HG03439 (cell line): ENCODE results near the gene LRRC46.

Source experiments
- ATAC-seq: cut with Tn5 transposase; IDR thresholded peaks from one replicate; pipeline ENCODE4 v1.9.1; 2021; ENCODE audit warnings: mild to moderate bottlenecking, moderate library complexity; ENCODE audit not compliant: unreplicated experiment

The LRRC46 gene

GRCh38 chr17:47831003-47831933 lies at the start of gene LRRC46, which contains the start of gene MRPL10:
TSS of gene LRRC46 (plus strand) at chr17:47831670. CDS start at chr17:47831990, 320 bp downstream.
TSS of gene MRPL10 (minus strand) at chr17:47831541. CDS start at chr17:47831511, 30 bp downstream.
- ATAC-seq: peak; percentile 70

- no peak for ATAC-seq
These were observed 45.8 kb upstream of the LRRC46 start for GRCh38 chr17:47785538-47786123.

- no peak for ATAC-seq
These were observed 41.6 kb upstream of the LRRC46 start for GRCh38 chr17:47789611-47790561.

GRCh38 chr17:47791025-47791424 lies 40.4 kb upstream of the LRRC46 start:
- no peak for ATAC-seq

GRCh38 chr17:47792457-47792856 lies 39.0 kb upstream of the LRRC46 start:
- no peak for ATAC-seq

- ATAC-seq: no peak
These were observed 38.5 kb upstream of the LRRC46 start for GRCh38 chr17:47792979-47793378.

- ATAC-seq: no peak
These were observed 33.7 kb upstream of the LRRC46 start for GRCh38 chr17:47797797-47798196.

- ATAC-seq: no peak
These were observed 30.8 kb upstream of the LRRC46 start for GRCh38 chr17:47800686-47801085.

GRCh38 chr17:47801176-47801765 lies 30.2 kb upstream of the LRRC46 start:
- no peak for ATAC-seq

GRCh38 chr17:47801906-47802305 lies 29.6 kb upstream of the LRRC46 start:
- ATAC-seq: no peak

GRCh38 chr17:47802341-47803022 lies 29.0 kb upstream of the LRRC46 start:
- no peak for ATAC-seq

- no peak for ATAC-seq
These were observed 28.3 kb upstream of the LRRC46 start for GRCh38 chr17:47803201-47803600.

- no peak for ATAC-seq
These were observed 27.7 kb upstream of the LRRC46 start for GRCh38 chr17:47803751-47804150.

GRCh38 chr17:47804461-47804860 lies 27.0 kb upstream of the LRRC46 start:
- ATAC-seq: no peak

- no peak for ATAC-seq
These were observed 25.2 kb upstream of the LRRC46 start for GRCh38 chr17:47806026-47806912.

- no peak for ATAC-seq
These were observed 24.6 kb upstream of the LRRC46 start for GRCh38 chr17:47806913-47807255.

- no peak for ATAC-seq
These were observed 24.0 kb upstream of the LRRC46 start for GRCh38 chr17:47807421-47807820.

- ATAC-seq: no peak
These were observed 23.2 kb upstream of the LRRC46 start for GRCh38 chr17:47808036-47808829.
